Esophagus muscularis mucosa (tissue), 3 donors: ENCODE data around the gene TBR1.

Source experiments
- POLR2A ChIP-seq: fragments of 450-650 bp; IDR thresholded peaks from one replicate; pipeline ENCODE4 v1.6.1; 2017; ENCODE audit warnings: antibody characterized with exemption, moderate library complexity, mild to moderate bottlenecking, low read depth
- TF ChIP-seq, protein P1 (sequence below), 3 experiments: fragments of 200-600 bp in 2 of 3; fragments of 450-650 bp in 1 of 3; sonication (generic) in 2 of 3; IDR thresholded peaks; one replicate each; pipeline ENCODE4 v1.5.1; 2017 to 2019; ENCODE audit warnings: antibody characterized with exemption in 3 of 3, mild to moderate bottlenecking in 2 of 3, moderate library complexity in 1 of 3

DNA sequence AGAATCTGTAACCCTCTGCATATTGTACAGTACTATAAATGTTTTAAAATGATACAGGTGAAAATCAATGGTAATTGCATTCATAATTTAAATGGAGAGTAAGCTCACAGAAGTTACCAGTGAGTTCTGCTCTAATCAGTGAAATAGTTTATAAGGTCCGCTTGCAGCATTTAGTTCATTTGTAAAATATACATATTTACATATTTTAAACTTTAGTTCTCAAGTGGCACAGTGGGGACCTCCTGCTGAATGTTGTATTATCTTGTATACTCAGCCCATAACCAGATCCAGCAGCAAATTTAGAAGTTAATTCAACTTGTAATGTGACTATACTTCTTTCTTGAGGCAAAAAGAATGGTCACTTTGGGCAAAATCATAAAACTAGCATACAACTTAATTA lies 41.7 kb upstream of the TBR1 start:
- TF ChIP-seq POLR2A, result no peak
- TF ChIP-seq, protein P1, sequence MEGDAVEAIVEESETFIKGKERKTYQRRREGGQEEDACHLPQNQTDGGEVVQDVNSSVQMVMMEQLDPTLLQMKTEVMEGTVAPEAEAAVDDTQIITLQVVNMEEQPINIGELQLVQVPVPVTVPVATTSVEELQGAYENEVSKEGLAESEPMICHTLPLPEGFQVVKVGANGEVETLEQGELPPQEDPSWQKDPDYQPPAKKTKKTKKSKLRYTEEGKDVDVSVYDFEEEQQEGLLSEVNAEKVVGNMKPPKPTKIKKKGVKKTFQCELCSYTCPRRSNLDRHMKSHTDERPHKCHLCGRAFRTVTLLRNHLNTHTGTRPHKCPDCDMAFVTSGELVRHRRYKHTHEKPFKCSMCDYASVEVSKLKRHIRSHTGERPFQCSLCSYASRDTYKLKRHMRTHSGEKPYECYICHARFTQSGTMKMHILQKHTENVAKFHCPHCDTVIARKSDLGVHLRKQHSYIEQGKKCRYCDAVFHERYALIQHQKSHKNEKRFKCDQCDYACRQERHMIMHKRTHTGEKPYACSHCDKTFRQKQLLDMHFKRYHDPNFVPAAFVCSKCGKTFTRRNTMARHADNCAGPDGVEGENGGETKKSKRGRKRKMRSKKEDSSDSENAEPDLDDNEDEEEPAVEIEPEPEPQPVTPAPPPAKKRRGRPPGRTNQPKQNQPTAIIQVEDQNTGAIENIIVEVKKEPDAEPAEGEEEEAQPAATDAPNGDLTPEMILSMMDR (IDR thresholded peaks at IDR 0.05), result no peak
